Measurements from ENCODE around the gene PHAF1.

The PHAF1 gene

DNA sequence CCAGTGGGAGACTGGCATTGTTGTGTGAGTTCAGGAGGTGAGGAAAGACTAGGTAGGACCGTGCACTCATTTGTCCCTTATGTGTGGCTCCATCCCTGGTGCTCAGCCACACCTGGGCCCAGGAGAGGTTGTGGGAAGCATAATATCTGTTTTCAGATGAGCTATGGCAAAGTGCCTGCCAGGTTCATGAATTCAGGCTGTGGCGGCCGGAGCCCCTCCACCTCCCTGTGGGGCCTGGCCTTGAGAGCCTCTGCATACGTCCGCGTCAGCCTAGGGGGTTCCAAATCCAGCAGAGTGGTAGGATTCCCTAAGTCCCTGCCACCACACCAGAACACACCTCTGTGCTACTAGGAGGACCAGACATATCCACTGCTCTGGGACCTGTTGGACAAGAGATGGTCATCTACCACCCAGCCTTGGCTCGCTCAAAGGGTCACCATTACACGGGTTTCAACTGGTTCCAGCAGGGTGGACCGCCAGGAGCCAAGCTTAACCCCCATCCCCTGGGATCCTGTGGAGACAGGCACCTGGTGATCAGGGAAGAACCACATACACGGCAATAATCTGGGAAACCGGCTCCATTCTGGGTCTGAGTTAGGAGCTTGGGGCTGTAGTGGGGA, 39.0 kb downstream of the PHAF1 start:
- FAIRE-seq, result no peak

DNA sequence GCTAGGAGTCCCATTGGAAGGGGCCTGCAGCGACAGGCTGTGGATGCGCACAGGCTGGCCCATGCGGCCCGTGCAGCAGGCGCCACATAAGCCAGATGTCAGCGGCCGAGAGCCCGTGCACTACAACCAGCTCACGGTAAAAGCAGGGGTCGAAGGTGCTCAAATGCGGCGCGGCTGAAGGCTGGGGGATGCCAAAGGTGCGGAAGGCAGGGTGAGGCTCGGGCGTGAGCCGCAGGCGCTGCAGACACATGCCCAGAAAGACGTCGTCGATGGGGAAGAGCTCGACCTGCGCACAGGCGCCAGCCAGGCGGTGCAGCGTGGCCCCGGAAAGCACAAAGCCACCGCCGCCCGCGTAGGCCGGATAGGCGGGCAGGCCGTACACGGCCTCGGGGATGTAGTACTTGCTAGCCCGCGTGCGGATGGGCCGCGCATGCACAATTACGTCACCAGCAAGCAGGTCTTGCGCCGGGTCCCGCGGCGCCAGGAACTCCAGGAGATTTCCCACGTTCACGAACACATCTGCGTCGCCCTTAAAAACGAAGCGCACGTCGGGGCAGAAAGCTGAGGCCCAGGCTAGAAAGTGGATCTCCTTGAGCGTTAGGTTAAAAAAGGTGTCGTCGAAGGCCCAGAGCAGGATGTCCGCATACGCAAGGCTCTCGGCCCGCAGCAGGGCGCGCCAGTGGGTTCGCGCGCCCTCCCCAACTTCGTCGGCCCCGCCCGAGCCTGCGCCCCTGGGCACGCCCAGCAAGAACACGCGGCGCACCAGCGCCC, 39.7 kb downstream of the PHAF1 start:
- FAIRE-seq, result no peak

DNA sequence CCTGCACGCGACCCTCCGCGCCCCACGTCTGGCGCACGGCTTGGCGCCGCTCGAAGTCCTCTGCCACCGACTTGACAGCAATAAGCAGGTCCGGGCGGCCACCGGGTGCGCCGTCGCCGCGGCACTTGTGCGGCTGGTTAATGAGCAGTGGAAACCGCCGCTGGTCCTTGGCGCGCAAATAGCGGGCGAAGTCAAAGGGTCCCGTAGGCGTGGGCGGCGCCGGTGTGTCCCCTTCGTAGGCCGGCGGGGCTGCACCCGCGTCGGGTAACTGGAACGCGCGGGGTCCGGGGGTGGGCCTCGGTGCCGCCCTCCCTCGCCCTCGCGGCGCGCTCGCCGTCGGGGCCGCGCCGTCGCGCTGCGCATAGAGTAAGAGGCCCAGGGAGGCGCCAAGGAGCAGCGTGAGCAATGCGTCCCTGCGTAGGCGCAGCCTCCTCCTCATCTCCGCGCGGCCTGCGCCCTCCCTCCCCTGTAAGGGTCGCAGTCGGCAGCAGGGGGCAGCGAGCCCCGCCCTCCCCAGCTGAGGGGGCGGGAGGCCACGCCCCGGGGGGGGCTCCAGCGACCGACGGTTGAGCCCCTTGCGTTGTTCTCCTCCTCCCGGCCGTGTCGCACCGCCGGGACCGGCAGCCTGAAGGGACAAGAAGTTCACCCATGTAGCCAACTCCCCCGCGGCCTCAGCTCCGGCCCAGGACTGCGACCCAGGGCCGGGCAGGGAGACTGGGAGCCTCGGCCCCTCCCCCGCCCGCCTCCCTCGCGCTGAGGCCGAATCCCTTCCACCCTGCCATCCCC, 40.5 kb downstream of the PHAF1 start:
- FAIRE-seq, result no peak

DNA sequence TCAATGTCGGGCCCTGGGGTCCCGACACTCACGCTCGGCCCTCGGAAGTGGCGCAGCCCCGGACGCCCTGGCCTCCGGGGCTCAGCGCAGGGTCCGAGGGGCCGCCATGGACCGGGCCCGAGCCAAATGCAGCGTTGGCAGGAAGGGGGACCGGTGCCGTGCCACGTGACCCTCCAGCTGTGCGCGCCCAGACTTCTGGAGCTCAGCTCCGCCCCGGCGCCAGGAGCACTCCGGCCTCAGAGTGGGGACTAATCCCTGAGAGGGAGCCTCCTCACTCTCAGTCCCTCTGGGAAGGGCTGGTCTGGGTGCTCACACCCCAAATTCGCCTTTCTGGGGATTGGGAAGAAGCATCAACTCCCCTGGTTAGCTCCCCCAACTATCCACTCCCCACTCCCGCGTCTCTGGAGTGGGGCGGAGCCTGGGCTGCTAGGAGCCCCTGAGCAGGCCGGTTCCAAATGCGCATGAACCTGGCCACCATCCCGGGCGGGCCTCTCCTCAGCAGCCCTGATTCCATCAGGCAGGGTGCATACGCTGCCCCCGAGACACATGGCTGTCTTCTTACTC, 41.2 kb downstream of the PHAF1 start, which contains the start of gene B3GNT9:
Gene B3GNT9 (minus strand): TSS at position 166 of the 564 bp plus-strand sequence. CDS start 513 bp downstream, outside the sequence.
- no peak for FAIRE-seq

DNA sequence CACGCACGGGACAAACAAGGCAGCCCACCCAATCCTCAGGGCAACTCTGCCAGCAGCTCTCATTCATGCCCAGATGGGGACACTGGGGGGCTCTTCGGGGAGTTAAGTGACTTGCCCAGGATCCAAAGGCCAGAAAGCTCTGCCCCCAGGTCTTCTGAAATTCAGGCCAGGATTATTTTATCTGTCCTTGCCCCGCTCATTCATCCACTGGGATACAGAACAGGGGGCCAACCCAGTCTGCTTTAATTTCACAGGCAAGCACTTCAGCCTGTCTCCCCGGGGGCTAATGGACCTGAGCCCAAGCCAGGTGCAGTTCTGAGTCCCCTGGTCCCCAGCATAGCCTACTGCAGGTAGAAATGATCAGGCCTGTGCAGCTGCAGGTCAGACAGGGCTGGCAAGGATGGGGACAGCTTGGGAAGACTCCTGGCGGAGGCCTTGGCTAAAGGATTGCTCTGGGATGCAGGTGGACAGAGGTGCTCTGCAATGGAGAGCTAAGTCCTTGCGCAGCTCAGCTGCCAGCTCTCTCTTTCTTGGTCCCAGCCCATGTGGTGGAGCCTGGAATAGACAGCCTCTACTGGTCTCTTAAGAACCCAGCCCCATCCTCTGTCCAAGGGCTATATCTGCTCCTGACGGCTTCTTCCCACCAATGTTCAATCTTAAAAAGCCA, 41.8 kb downstream of the PHAF1 start:
- no peak for FAIRE-seq

DNA sequence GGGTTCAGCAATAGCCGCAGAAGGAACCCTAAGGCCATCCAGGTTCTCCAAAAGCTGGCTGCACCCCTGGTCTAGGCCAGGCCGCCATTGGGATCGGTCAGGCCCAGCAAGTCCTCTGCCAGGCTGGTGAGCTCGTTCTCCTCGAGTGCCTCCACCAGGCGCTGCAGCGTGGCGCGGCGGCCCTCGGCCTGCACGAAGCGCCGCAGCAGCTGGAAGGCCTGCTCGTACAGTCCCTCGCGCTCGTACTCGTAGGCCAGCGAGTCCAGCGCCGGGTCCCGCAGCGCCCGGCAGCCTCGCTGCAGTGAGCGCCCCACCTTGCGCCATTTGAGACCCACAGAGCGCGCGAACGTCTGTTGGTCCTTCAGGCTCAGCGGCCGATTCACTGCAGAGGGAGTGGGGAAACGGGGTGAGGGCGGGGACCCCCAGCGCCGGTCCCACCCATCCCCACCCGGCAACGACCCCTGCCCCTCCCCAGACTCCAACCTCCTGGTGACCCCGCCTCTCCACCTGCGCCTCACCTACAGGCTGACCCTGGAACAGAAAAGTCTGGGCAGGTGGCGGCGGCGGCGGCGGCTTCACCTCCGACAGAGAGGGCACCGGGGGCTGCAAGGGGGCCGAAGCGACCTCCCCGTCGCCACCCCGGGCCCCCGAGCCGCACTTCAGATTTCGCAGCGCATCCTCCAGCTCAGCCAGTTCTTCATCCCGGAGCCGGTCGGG, 45.0 kb downstream of the PHAF1 start:
- FAIRE-seq, result no peak

DNA sequence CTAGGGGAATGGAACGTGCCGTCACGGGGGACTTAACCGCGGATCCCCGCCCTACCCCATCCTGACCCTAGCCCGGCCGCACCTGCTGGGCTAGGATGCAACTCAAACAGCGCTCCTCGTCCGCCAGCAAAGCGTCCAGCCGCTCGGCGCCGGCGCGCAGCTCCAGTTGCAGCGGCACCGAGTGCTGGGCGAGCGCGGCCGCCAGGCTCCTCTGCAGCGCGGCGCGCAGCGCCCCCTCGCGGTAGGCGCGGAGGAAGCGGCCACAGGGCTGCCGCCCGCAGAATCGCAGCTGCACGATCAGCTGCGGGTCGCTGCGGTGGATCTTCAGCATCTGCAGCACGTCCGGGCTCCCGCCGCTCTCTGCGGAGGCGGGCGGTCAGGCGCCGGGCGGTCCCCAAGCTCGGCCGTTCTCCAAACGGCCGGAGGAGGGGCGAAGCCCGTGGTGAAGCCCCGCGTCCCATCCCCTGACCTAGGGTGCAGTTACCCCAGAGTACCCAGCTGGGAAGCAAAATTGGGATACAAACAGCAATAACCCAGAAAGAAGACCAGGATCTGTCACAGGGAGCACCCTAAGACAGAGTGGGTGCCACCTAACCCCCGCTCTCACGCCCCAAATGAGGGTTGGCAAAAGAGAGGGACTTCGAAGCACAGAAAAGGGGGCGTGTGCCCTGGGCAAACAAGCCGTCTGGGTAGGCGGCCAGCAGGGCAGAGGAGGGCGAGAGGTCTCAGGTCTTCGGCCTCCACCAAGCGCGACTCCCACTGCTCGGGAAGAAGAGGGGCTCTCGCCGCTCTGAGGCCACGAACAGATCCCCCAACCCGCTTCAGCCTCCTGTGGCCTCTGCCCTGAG, 45.8 kb downstream of the PHAF1 start:
- FAIRE-seq, result no peak

DNA sequence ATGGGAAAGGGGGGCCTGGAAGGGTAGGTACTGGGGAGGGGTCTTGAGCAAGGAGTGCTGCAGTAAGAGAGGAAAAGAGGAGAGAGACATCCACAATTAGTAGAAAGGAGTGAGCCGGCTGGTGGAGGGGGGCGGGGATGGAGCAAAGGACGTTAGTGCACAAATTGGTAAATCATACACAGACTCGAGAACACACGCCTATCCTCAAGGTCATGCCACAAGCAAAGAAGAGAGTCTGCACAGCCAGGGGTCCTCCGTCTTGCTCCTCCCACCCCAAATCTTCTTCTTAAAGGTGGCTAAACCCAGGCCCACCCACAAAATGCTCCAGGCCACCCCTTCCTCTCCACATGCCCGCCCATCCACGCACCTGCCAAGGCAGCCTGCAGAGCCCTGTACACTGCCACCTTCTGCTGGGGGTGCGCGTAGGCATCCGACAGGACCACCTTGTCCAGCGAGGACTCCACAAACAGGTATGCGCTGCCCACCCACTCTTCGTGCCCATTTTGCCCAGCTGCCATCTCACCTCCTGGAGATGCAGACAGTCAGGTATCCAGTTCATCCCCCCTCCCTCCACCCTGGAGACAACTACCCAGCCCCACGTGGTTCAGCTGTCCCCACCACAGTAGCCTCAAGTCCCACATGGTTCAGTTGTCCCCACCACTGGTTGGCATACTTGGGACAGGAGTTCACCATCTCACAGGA, 46.6 kb downstream of the PHAF1 start:
- FAIRE-seq, result no peak

DNA sequence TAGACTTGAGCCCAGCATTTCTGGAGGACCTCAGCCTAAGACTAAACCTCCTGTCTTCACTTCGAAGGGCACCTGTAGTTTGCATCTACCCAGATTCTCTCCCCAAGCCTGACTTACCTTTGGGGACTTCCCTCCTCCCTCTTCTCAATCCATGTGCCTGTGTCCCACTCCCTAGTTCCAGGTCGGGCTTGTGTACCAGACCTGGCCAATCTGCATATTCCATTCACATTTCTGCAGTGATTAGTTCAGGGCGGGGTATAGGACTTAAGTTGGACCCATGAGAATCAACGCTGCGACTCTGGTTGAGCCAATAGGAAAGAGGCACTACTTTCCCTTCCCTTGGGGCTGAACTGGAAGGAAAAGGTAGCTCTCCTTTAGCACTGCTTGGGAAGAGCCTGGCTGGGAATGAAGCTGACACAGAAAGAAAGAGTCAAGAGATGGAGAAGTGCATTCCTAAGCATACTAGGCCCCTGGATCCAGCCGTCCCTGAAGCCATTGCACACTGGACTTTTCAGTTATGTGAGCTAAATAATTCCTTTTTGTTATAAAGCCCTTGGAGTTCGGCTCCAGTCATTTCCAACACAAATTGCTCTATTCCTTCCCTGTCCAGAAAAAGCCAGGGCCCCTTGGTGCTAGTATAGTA, 47.5 kb downstream of the PHAF1 start:
- no peak for FAIRE-seq

DNA sequence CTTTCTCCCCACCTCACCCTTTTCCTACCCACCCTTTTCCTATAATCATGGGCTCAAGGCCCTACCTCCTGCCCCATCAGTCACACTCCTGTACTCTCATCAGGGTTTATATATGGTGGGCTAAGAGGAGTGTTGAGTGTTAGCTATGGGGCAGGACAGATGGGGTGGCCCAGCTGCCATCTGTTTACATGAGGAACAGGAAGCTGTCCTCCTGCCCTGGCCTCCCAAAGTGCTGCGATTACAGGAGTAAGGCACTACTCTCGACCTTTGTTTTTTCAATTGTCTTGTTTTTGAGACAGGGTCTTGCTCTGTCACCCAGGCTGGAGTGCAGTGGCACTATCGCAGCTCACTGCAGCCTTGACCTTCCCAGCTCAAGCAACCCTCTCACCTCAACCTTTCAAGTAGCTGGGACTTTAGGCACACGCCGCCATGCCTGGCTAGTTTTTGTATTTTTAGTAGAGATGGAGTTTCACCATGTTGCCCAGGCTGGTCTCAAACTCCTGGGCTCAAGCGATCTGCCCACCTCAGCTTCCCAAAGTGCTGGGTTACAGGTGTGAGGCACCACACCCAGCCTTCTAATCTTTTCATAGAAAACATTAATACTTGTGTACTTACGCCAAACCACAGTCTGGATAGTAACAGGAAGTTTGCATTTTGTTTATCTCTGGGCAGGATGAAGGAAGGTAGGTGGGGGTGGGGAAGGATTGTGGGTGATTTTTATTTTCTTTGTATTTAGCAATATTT, 48.3 kb downstream of the PHAF1 start:
- FAIRE-seq, result no peak

DNA sequence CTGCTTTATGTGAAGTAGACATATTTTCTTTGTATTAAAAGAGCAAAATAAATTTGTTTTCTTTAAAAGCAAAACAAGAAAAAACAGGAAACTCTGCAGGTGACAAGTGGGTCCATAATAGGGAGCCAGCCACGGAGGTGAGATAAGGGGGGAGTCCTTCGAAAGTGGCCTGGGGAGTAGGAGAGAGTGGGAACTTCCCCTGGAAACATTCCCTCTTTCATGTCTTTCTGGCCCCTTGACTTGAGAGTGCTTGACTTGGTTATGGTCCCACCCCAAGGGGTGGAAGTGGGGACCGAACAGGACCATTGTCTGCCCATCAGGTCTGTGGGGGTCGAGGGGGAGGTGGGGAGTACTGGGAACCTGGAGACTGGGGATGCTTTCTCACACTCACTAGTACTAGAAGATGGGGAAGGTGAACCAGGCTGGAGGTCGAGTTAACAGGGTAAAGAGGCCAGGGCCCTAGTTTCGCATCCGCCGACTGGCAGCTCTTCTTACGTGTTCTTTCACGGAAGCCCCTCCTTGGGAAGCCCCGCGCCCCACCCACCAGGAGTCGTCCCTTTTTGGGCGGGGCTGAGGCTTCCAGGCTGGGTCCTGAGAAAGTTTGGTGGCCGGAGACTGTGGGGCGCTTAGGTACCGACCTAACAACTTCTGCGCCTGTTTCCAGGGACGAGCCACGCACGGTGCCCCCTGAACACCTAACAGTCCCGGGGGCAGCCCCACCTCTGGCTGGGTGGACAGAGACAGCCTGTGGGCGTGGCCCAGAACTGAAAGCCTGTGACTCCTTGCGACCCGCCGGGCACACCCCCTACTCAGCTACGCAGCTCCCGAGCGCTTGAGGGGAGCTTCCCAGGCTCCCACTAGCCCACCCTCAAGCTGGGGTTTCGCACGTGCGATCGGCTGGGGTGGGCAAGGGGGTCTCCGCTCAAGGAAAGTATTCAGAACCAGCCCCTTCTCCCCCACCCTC, 49.2 kb downstream of the PHAF1 start:
- no peak for FAIRE-seq

DNA sequence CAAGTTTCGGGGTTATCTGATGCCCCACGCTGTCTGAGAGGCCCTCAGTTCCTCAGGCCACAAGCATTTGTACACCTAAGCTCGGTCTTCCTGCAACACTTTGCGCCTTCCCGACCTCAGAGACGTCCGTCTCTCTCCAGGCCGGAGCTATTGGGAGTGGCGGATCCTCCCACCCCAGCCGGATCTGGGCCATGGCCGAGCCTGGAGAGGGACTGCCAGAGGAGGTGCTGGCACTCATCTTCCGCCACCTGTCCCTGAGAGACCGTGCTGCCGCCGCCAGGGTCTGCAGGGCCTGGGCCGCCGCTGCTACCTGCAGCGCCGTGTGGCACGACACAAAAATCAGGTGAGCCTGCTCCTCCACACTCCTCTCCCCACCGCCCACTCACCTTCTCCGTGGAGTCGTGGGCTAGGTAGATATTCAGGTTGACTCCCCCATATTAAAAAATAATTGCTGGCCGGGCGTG, 51.9 kb downstream of the PHAF1 start:
- FAIRE-seq, result no peak

DNA sequence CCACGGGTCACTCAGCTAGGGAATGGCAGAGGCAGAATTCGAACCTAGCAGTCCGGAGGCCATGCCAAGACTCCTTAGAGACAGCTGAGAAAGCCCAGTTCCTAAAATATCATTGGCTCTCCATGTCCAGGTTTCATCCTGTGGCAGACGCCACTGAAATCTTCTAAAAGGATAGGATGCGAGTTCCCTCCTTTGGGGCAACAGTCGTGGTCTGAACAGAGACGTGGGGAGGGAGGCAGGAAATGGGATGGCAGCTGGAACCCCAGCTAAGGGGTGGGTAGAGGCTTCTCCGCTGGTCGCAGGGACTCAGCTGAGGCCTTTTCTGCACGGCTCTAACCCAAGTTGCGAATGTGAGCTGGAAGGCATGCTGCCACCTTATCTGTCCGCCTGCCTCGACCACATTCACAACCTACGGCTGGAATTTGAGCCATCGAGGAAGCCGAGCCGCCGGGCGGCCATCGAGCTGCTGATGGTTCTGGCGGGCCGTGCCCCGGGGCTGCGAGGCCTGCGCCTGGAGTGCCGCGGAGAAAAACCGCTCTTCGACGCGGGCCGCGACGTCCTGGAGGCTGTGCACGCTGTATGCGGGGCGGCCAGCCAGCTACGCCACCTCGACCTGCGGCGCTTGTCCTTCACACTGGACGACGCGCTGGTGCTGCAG, 52.9 kb downstream of the PHAF1 start:
- peak; percentile 28 for FAIRE-seq

DNA sequence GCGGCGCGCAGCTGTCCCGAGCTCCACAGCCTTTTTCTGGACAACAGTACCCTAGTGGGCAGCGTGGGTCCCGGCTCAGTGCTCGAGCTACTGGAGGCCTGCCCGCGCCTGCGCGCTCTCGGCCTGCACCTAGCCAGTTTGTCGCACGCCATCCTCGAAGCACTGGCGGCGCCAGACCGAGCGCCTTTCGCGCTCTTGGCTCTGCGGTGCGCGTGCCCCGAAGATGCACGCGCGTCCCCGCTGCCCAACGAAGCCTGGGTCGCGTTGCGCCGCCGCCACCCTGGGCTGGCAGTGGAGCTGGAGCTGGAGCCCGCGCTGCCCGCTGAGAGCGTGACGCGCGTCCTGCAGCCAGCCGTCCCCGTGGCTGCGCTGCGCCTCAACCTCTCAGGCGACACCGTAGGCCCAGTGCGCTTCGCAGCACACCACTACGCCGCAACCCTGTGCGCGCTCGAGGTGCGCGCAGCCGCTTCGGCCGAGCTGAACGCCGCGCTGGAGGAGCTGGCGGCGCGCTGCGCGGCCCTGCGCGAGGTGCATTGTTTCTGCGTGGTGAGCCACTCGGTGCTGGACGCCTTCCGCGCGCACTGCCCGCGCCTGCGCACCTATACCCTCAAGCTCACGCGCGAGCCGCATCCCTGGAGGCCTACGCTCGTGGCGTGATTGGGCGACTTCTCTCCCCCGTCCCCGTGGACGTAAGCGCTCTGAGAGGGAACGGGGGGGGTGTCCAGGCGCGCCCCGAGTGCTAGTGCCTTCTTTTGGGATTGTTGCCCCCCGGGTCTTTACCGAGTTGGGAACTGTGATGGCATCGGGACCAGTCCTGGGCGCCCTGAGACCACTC, 53.6 kb downstream of the PHAF1 start:
- FAIRE-seq, result no peak

DNA sequence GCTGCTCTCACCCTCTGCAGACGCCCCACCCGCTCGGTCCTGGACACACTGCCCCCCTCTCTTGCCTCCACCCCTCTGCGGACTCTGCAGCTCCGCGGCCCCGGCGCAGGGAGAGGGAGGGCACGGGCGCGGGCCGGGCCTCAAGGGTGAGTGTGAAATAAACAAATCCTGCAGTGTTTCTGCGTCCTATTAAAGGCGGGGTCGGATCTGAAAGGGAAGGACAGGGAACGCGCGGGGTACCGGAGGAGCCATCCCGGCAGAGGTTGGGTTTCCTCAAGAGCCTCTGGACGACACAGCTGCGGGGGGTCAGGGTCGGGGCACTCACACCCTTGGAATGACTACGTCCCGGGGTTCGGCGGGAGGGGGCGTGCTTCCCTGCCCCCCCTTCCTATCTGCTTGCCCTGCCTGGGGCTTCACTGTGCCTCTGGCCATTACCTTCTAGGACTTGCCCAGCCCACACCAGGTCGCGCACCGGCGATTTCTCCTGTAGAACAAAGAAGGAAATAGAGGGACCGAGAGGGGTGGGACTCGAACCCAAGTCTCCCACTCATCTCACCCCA, 54.3 kb downstream of the PHAF1 start:
- FAIRE-seq, result no peak

DNA sequence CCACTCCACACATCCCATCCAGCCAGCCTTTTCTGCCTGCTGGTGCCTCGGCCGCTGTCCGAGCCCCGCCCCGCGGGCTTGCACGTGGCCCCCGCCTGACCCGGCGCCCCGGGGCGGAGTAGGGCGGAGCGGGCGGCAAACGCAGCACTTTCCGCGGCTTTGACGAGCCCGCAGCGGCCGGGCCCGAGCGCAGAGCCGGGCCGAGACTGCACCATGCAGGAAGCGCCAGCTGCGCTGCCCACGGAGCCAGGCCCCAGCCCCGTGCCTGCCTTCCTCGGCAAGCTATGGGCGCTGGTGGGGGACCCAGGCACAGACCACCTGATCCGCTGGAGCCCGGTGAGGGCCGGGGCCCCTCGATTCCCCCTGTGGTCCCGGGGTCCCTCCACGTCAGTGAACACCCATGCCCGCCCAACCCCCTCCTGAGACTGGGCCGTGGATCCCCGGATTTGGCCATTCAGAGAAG, 54.9 kb downstream of the PHAF1 start, which contains the start of gene HSF4:
Gene HSF4 (plus strand): TSS at position 147 of the 463 bp plus-strand sequence. CDS start 67 bp downstream, at position 214.
- no peak for FAIRE-seq
